H9 (cell line): ENCODE data around the gene KRT81. TPM values are rescaled to one million over a fixed set of nuclear protein-coding genes. Genes with fewer than 3 reads are reported as not detected.
A peak's percentile ranks its signal among the peaks of the same experiment; 100 is the strongest.

Source experiments
- DNase-seq: peaks from one replicate; pipeline ENCODE4 v3.0.0-alpha.2; 2017
- H2AFZ ChIP-seq: one replicate; pipeline ENCODE4 v1.6.1; 2013; ENCODE audit warnings: mild to moderate bottlenecking, low read length, control low read depth, moderate library complexity
- H2AK5ac ChIP-seq: 2 replicates; pipeline ENCODE4 v1.6.1; 2013; ENCODE audit warnings: low read length, control low read depth, mixed read lengths; ENCODE audit not compliant: insufficient read length
- H2BK120ac ChIP-seq: one replicate; pipeline ENCODE4 v1.6.1; 2013; ENCODE audit warnings: low read depth, mild to moderate bottlenecking, low read length, control low read depth, inconsistent platforms; ENCODE audit not compliant: poor library complexity, severe bottlenecking
- H2BK12ac ChIP-seq: 2 replicates; pipeline ENCODE4 v1.6.1; 2013; ENCODE audit warnings: low read length, control low read depth, mixed read lengths, low read depth; ENCODE audit not compliant: insufficient read length
- H2BK15ac ChIP-seq: 2 replicates; pipeline ENCODE4 v1.6.1; 2013; ENCODE audit warnings: low read depth, low read length, control low read depth
- H2BK20ac ChIP-seq: one replicate; pipeline ENCODE4 v1.6.1; 2013; ENCODE audit warnings: low read depth, mild to moderate bottlenecking, low read length, control low read depth, inconsistent platforms; ENCODE audit not compliant: poor library complexity, severe bottlenecking
- H2BK5ac ChIP-seq: 2 replicates; pipeline ENCODE4 v1.6.1; 2013; ENCODE audit warnings: low read length, control low read depth, mixed read lengths; ENCODE audit not compliant: insufficient read length
- H3K14ac ChIP-seq: 2 replicates; pipeline ENCODE4 v1.6.1; 2013; ENCODE audit warnings: low read length, control low read depth; ENCODE audit not compliant: insufficient read depth
- H3K18ac ChIP-seq: 2 replicates; pipeline ENCODE4 v1.6.1; 2013; ENCODE audit warnings: low read depth, mild to moderate bottlenecking, mixed read lengths, low read length, control low read depth; ENCODE audit not compliant: insufficient read length
- H3K23ac ChIP-seq: 2 replicates; pipeline ENCODE4 v1.6.1; 2013; ENCODE audit warnings: low read length, control low read depth, mixed read lengths, low read depth; ENCODE audit not compliant: insufficient read length
- H3K23me2 ChIP-seq: 2 replicates; pipeline ENCODE4 v1.6.1; 2013; ENCODE audit warnings: low read depth, mild to moderate bottlenecking, mixed read lengths, low read length, control low read depth; ENCODE audit not compliant: insufficient read length, poor library complexity, severe bottlenecking
- H3K27ac ChIP-seq: 2 replicates; pipeline ENCODE4 v1.5.1; 2013; ENCODE audit warnings: low read length, control low read depth, mixed read lengths, low read depth; ENCODE audit not compliant: insufficient read length
- H3K27me3 ChIP-seq: 2 replicates; pipeline ENCODE4 v1.6.1; 2013; ENCODE audit warnings: low read length, control low read depth, inconsistent platforms; ENCODE audit not compliant: insufficient read depth
- H3K4ac ChIP-seq: 2 replicates; pipeline ENCODE4 v1.6.1; 2013; ENCODE audit warnings: low read depth, mild to moderate bottlenecking, control low read depth, inconsistent platforms, low read length, moderate library complexity
- H3K4me1 ChIP-seq: 2 replicates; pipeline ENCODE4 v1.6.1; 2013; ENCODE audit warnings: low read length, control low read depth, inconsistent platforms; ENCODE audit not compliant: insufficient read depth
- H3K4me2 ChIP-seq: 2 replicates; pipeline ENCODE4 v1.6.1; 2013; ENCODE audit warnings: low read length, control low read depth, mixed read lengths; ENCODE audit not compliant: insufficient read length, insufficient read depth
- H3K56ac ChIP-seq: 2 replicates; pipeline ENCODE4 v1.6.1; 2013; ENCODE audit warnings: low read depth, mild to moderate bottlenecking, mixed read lengths, low read length, control low read depth; ENCODE audit not compliant: insufficient read length
- H3K79me1 ChIP-seq: 2 replicates; pipeline ENCODE4 v1.6.1; 2013; ENCODE audit warnings: low read depth, mild to moderate bottlenecking, moderate library complexity, low read length, control low read depth, inconsistent platforms; ENCODE audit not compliant: insufficient read depth, poor library complexity, severe bottlenecking
- H3K79me2 ChIP-seq: 2 replicates; pipeline ENCODE4 v1.6.1; 2013; ENCODE audit warnings: low read length, control low read depth, inconsistent platforms; ENCODE audit not compliant: insufficient read depth
- H3K9ac ChIP-seq: 2 replicates; pipeline ENCODE4 v1.6.1; 2013; ENCODE audit warnings: low read length, control low read depth, mixed read lengths; ENCODE audit not compliant: insufficient read length; ENCODE audit errors: extremely low read depth
- H3K9me3 ChIP-seq: one replicate; pipeline ENCODE4 v1.6.1; 2013; ENCODE audit warnings: low read depth, low read length, inconsistent platforms; ENCODE audit not compliant: control insufficient read depth
- H3T11ph ChIP-seq: one replicate; pipeline ENCODE4 v1.6.1; 2013; ENCODE audit warnings: mild to moderate bottlenecking, low read length, control low read depth, inconsistent platforms
- H4K20me1 ChIP-seq: one replicate; pipeline ENCODE4 v1.6.1; 2013; ENCODE audit not compliant: control insufficient read depth, insufficient read length, insufficient read depth
- H4K5ac ChIP-seq: 2 replicates; pipeline ENCODE4 v1.6.1; 2013; ENCODE audit warnings: low read depth, mild to moderate bottlenecking, mixed read lengths, low read length, control low read depth; ENCODE audit not compliant: insufficient read length
- H4K8ac ChIP-seq: replicated peaks from 2 replicates; pipeline ENCODE4 v1.6.1; 2013; ENCODE audit warnings: low read length, control low read depth, mixed read lengths, low read depth; ENCODE audit not compliant: insufficient read length
- H4K91ac ChIP-seq: 2 replicates; pipeline ENCODE4 v1.6.1; 2013; ENCODE audit warnings: low read depth, mild to moderate bottlenecking, moderate library complexity, mixed read lengths, low read length, control low read depth; ENCODE audit not compliant: insufficient read length
- H3K27ac Mint-ChIP-seq, 3 experiments: 2 replicates in 2 of 3; 3 replicates in 1 of 3; pipeline ENCODE4 v1.8.0; 2020 to 2021; ENCODE audit warnings: mixed read lengths in 3 of 3, mild to moderate bottlenecking in 1 of 3, moderate library complexity in 1 of 3
- H3K27me3 Mint-ChIP-seq: 2 replicates; pipeline ENCODE4 v1.8.0; 2021; ENCODE audit warnings: low read depth, mild to moderate bottlenecking, moderate library complexity, mixed read lengths
- H3K36me3 Mint-ChIP-seq, 3 experiments: 2 replicates in 2 of 3; 3 replicates in 1 of 3; pipeline ENCODE4 v1.8.0; 2020 to 2021; ENCODE audit warnings: low read depth in 3 of 3, mixed read lengths in 3 of 3; ENCODE audit not compliant: insufficient read depth in 1 of 3
- H3K4me1 Mint-ChIP-seq, 2 experiments: 2 replicates each; pipeline ENCODE4 v1.8.0; 2020; ENCODE audit warnings: mixed read lengths in 2 of 2
- H3K4me3 Mint-ChIP-seq, 2 experiments: 2 replicates in 1 of 2; 3 replicates in 1 of 2; pipeline ENCODE4 v1.8.0; 2020 to 2021; ENCODE audit warnings: mild to moderate bottlenecking in 2 of 2, mixed read lengths in 2 of 2, moderate library complexity in 1 of 2
- H3K9me3 Mint-ChIP-seq, 2 experiments: 2 replicates in 1 of 2; 3 replicates in 1 of 2; pipeline ENCODE4 v1.8.0; 2020; ENCODE audit warnings: mild to moderate bottlenecking in 2 of 2, mixed read lengths in 2 of 2, moderate library complexity in 1 of 2
- WGBS: extraction: QIAGEN DNeasy Blood & Tissue Kit; methylation state at CpG from one replicate; pipeline ENCODE4 v1.1.7; 2013; ENCODE audit warnings: missing lambda C conversion rate, low lambda C conversion rate, mixed read lengths; ENCODE audit not compliant: insufficient read length; ENCODE audit errors: extremely low coverage; 5-methylcytosine and 5-hydroxymethylcytosine counted together
- long read RNA-seq: library from polyadenylated mRNA; unstranded; transcript quantifications from one replicate; pipeline ENCODE4 v2.0.0, GENCODE V29; 2020
- total RNA-seq: library from RNA; stranded (reverse); gene quantifications from 2 replicates; pipeline ENCODE4 v1.2.1, GENCODE V29; 2021
- TF ChIP-seq, protein P1 (sequence below): fragments of 200-600 bp; sonication (generic); conservative IDR thresholded peaks from 3 replicates; pipeline ENCODE4 v1.8.0; 2021; ENCODE audit warnings: antibody characterized with exemption, mild to moderate bottlenecking

The KRT81 gene
- not detected in 2 replicates for total RNA-seq
- long read RNA-seq: 0 reads

DNA sequence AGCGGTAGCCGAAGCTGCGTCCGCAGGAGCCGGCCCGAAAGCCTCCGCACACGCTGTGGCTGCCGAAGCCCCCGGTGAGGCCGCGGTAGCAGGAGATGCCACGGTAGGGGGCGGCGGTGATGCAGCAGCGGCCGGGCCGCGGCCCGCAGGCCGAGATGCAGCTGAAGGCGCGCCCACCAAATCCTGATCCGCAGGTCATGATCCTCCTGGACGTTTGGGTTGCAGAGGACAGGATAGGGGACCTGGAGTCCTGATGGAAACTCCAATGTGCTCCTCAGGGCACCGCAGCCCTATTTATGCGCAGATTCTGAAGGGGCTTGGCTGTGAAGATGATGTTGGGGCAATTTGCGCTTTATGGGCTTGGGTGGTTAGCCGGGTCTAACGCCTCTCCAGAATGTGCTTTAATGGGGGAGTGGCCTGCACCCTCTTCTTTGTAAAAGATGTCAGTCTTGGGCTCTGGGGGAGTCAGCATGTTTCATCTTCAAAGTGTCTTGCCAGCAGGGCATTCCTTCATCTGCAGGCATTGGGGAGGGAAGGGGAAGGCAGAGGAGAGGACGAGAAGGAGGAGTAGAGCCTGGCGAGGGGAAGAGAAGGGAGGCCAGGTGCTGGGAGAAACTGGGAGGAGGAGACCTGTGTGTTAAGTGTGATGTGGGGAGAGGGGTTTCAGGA is at the start of gene KRT81:
TSS of gene KRT81 (minus strand) at position 268 of the 669 bp plus-strand sequence. CDS start at position 199, 69 bp downstream.
- WGBS: no CpG with 5 or more reads among the region's 32 CpGs
- Histone ChIP-seq H3K4ac (no peak within 1 kb of the TSS), H2BK5ac (no peak within 1 kb of the TSS), H4K91ac (no peak within 1 kb of the TSS), H4K20me1 (no peaks in the 10 kb centered on the region), H3K23me2 (no peaks in the 10 kb centered on the region), H4K5ac (no peak within 1 kb of the TSS), H2AK5ac (no peak within 1 kb of the TSS), H3K79me1 (no peaks in the 10 kb centered on the region), H3K9me3 (no peaks in the 10 kb centered on the region), H3K14ac (no peak within 1 kb of the TSS), H3K79me2 (no peaks in the 10 kb centered on the region), H3K56ac (no peak within 1 kb of the TSS), H3K27ac (no peak within 1 kb of the TSS), H2BK15ac (no peak within 1 kb of the TSS), H2BK120ac (no peak within 1 kb of the TSS), H3K27me3 (no peaks in the 10 kb centered on the region), H2AFZ (no peak within 1 kb of the TSS), H4K8ac (no peak within 1 kb of the TSS), H3K23ac (no peak within 1 kb of the TSS), H2BK20ac (no peak within 1 kb of the TSS), H3K18ac (no peak within 1 kb of the TSS), H3K4me1 (no peaks in the 10 kb centered on the region), H3K9ac (no peak within 1 kb of the TSS), H3T11ph (no peak within 1 kb of the TSS), H3K4me2 (no peak within 1 kb of the TSS), H2BK12ac (no peak within 1 kb of the TSS)
- Mint-ChIP-seq H3K36me3 (no peaks in the 10 kb centered on the region), H3K4me3 (no peak within 1 kb of the TSS), H3K27ac (no peak within 1 kb of the TSS), H3K4me1 (peaks cover 6 to 11% of the 10 kb centered on the region in 2 experiments), H3K9me3 (no peaks in the 10 kb centered on the region; a peak in 1 of 5 replicates), H3K27me3 (peaks cover 15% of the 10 kb centered on the region)
- TF ChIP-seq, protein P1, sequence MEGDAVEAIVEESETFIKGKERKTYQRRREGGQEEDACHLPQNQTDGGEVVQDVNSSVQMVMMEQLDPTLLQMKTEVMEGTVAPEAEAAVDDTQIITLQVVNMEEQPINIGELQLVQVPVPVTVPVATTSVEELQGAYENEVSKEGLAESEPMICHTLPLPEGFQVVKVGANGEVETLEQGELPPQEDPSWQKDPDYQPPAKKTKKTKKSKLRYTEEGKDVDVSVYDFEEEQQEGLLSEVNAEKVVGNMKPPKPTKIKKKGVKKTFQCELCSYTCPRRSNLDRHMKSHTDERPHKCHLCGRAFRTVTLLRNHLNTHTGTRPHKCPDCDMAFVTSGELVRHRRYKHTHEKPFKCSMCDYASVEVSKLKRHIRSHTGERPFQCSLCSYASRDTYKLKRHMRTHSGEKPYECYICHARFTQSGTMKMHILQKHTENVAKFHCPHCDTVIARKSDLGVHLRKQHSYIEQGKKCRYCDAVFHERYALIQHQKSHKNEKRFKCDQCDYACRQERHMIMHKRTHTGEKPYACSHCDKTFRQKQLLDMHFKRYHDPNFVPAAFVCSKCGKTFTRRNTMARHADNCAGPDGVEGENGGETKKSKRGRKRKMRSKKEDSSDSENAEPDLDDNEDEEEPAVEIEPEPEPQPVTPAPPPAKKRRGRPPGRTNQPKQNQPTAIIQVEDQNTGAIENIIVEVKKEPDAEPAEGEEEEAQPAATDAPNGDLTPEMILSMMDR: no peak
- DNase-seq: peak; percentile 51
